HG03565 (cell line): ENCODE measurements around the gene KIAA1549.
A peak's percentile ranks its signal among the peaks of the same experiment; 100 is the strongest.

ENCODE experiments used
- ATAC-seq: cut with Tn5 transposase; IDR thresholded peaks from one replicate; pipeline ENCODE4 v1.9.1; 2021; ENCODE audit warnings: mild to moderate bottlenecking, moderate library complexity; ENCODE audit not compliant: unreplicated experiment

KIAA1549 gene

GRCh38 chr7:138886501-138886917 lies 94.7 kb downstream of the KIAA1549 start:
- ATAC-seq: peak; percentile 86

DNA sequence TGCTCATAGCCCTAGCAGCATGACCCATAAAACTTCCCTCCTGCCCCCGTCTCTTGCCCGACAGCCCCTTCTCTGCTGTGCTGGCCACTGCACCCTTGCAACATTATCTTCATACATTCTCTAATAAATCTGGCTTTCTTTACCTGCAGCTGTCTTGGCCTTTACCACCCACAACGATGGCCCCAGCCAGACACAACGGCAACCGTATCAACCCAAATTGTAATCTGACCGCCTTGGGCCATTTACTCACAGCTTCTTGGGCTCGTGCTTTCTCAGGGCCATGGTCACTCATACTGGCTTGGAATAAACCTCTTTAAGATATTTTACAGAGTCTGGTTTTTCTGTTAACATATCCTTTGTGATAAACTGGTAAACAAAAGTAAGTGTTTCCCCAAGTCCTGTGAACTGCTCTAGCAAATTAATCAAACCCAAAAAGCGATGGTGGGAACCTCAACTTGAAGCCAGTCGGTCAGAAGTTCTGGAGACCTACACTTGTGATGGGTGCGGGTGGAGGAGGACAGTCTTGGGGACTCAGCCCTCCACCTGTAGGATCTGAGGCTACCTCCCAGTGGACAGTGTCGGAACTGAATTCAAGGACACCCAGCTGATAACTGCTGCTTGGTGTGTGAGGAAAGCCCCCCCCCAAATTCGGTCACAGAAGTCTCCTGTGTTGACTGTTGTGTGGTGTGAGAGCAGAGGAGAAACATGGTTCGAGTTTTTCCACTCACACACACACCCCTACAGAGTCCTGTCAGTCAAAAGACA lies 95.6 kb downstream of the KIAA1549 start:
- ATAC-seq: no peak

DNA sequence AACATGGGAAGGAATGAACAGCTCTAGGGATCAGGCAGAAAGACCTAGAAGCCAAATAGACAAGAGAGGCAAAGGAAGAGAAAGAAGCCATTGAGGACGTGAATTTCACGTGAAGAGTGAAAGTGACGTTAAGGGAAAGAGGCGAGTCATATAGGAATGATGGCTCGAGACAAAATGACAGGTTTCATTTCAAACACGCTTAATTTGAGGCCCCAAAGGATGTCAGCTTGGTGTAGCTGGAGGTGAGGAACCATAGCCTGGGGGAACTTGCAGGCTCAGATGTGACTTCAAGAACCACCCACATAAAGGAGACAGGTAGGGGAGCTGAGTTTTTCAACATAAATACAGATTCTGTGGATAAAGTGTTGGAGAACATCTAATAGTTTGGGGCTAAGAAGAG lies 98.9 kb downstream of the KIAA1549 start:
- ATAC-seq: no peak

GRCh38 chr7:138881579-138882188 lies 99.5 kb downstream of the KIAA1549 start:
- no peak for ATAC-seq

- no peak for ATAC-seq
Observed at GRCh38 chr7:138880881-138881578, 100.2 kb downstream of the KIAA1549 start.

GRCh38 chr7:138879356-138879755 lies 101.8 kb downstream of the KIAA1549 start:
- no peak for ATAC-seq

DNA sequence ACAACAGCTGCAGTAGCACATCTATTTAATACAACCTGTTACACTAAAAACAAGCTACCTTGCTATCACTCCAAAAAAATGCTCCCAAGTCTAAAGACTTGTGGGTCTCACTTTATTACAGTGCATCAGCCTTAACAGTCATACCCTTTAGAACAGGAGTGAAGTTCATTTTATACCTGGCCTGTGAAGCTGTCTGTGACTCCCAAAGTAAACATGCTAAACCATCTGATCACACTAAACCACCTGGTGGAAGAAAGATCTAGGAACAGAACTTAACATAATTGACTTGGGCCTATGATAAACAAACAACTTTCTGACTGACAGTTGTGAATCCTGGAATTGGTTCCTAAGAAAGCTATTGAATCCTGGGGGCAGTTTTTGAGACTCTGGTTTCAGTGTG lies 102.3 kb downstream of the KIAA1549 start:
- ATAC-seq: no peak

- no peak for ATAC-seq
Observed at GRCh38 chr7:138878051-138878450, 103.1 kb downstream of the KIAA1549 start.

DNA sequence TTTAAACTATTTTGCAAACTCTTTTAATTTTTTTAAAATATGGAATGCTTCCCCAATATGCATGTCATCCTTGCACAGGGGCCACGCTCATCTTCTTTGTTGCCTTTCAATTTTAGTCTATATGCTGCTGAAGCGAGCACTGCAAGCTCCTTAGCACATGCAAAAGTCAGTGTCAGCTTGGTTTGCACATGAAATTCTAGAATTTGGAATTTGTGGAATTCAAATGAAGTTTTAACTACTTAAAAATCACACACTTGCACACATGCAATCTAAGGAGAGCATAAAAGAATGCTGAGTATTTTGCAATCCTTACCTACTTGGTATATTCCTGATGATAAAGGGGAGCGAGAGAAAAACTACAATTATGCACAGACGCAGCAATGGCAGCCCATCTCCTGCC lies 104.9 kb downstream of the KIAA1549 start:
- no peak for ATAC-seq

DNA sequence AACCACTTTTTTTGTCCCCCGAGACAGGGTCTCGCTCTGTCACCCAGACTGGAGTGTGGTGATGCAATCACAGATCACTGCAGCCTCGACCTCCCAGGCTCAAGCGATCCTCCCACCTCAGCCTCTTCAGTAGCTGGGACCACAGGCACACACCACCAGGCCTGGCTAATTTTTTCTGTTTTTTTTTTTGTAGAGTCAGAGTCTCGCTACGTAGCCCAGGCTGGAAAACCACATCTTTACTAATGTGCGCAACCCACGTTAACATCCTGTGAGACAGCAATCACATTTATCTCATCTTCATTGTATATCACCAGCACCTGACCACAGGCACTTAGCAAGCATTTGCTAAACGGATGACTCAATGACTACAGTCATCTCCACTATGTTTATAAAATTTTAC lies 105.4 kb downstream of the KIAA1549 start:
- ATAC-seq: no peak

GRCh38 chr7:138873220-138873892 lies 107.8 kb downstream of the KIAA1549 start:
- ATAC-seq: no peak

DNA sequence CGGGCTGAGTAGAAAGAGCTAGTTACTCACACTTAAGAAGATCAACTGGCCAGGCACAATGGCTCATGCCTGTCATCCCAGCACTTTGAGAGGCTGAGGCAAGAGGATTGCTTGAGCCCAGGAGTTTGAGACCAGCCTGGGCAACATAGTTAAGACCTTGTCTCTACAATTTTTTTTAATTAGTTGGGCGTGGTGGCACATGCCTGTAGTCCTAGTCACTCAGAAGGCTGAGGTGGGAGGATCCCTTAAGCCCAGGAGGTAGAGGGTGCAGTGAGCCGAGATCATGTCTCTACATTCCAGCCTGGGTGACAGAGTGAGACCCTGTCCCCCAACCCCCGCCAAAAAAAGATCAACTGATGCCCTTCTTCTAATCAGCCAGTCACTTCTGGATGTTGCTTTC lies 108.6 kb downstream of the KIAA1549 start:
- ATAC-seq: no peak

- ATAC-seq: no peak
Observed at GRCh38 chr7:138871814-138872090, 109.4 kb downstream of the KIAA1549 start.

DNA sequence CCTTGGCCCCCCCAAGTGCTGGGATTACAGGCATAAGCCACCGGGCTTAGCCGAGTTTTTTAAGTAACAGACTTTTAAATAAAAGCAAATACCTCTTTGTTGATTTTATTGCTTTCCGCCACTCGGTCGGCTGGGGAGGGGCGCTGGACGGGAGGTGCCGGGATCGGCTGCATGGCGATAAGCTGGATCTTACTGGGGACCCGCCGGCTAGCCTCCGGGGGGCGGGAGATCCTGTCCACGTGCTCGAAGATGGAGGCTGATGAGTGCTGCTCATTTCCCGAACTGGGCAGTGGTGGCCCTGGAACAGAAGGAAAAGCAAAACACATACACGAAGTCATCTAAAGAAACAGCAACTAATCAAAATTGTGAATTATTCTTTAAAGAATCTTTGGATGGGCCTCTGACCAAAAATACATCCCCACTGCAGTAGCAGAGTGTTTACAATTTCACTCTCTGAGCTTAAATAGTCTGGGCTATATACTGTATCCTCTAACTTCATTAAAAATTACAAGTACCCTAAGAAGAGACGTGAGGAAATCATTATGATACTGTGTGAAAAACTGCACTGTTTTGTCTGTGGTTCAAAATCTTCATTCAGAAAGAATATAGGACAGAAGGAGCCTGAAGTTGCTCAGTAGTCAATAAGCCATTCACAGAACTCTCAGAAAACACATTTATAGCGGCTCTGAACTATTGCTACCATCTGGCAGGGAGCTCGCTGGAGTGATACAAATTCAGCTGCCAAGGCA lies 110.0 kb downstream of the KIAA1549 start:
- no peak for ATAC-seq

- ATAC-seq: no peak
Observed at GRCh38 chr7:138869353-138869752, 111.8 kb downstream of the KIAA1549 start.

- no peak for ATAC-seq
Observed at GRCh38 chr7:138868711-138869110, 112.5 kb downstream of the KIAA1549 start.

- ATAC-seq: no peak
Observed at GRCh38 chr7:138867744-138868143, 113.4 kb downstream of the KIAA1549 start.

DNA sequence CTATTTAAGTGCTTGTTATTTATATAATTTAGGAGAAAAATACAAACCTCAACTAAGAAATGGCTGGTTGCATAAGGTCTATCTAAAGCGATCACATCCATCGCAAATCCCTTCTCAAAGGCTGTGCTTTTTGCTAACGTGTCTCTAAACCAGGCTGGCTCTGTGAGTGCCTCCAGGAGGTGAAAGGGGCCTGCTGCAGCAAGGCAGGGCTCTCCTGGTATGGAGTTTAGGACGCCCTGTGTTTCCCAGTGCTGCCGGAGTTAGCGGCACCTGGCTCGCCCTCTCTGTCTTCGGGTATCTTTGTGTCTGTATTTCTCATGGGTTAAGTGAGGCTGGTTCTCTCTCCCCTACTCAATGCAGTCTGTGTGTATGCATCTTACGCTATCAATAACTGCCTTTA lies 114.8 kb downstream of the KIAA1549 start:
- no peak for ATAC-seq

- no peak for ATAC-seq
Observed at GRCh38 chr7:138865843-138866242, 115.3 kb downstream of the KIAA1549 start.

GRCh38 chr7:138864667-138865066 lies 116.5 kb downstream of the KIAA1549 start:
- ATAC-seq: no peak

DNA sequence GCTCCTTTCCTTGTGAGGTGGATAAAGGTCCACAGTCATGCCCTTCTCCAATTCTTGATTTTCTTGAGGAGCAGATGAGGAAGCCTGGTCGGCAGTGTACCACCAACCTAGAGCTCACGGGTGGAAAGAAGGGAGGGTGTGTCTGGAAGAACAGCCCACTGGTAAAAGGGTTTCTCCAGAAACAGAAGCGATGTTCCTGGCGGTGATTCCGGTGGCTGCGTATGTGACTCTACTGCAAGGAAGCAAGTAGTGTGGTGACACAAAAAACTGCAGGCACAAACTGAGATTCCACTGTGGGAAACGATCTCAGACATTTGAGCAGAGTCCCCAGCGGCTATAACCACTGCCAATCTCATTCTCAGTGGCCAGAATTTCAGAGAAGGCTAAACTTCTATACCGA lies 117.3 kb downstream of the KIAA1549 start:
- ATAC-seq: no peak
